Inflammatory macrophage treated with lipopolysaccharide for 4 hours (primary cell): ENCODE data around the gene ERC2.

Experiments
- DNase-seq: peaks from one replicate; pipeline ENCODE4 v3.0.0-alpha.2; 2020

ERC2 gene

GRCh38 chr3:55692295-55692956 lies 775.8 kb downstream of the ERC2 start:
- DNase-seq = no peak

GRCh38 chr3:55691141-55691540 lies 777.1 kb downstream of the ERC2 start:
- DNase-seq = no peak

DNA sequence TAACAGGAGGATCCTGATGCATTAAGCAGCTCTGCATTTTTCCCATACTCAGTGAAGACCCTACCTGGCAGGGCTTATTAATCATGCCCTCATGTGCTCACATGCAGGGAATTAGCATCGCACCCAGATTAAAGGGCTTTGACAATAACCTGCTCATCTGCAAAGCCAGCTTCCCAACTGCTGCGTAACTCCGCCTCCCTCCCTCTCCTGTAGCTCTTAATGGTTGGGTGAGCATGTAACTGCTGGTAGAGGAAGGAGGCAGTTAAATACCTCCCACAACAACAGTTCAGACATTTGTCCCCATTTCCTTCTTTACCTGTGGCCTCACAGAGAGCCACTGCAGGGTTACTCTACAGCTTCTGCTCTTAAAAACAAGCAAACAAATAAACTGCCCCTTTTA lies 777.5 kb downstream of the ERC2 start:
- no peak for DNase-seq

GRCh38 chr3:55690177-55690576 lies 778.1 kb downstream of the ERC2 start:
- no peak for DNase-seq

- DNase-seq = no peak
Observed at GRCh38 chr3:55688154-55688553, 780.1 kb downstream of the ERC2 start.

DNA sequence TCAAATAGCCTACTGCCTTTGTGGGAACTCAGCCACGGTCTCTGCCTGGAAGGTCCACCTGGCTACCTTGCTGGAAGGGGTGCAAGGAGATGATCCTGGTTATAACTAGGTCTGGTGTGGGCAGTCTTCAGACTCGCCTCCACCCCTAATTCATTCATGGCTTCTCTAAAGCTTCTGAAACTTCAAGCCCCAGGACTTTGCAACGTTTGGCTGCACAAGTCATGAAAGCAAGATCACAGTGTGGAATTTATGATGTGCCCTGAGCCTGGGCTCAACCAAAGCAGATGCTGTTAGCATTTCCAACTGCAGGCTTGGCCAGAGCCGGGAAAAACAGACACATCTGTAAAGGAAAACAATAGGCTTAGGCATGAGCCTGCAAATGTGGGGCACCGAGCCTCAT lies 780.7 kb downstream of the ERC2 start:
- DNase-seq = no peak

GRCh38 chr3:55686426-55687254 lies 781.6 kb downstream of the ERC2 start:
- DNase-seq = no peak

- DNase-seq = no peak
Observed at GRCh38 chr3:55683666-55684270, 784.5 kb downstream of the ERC2 start.

DNA sequence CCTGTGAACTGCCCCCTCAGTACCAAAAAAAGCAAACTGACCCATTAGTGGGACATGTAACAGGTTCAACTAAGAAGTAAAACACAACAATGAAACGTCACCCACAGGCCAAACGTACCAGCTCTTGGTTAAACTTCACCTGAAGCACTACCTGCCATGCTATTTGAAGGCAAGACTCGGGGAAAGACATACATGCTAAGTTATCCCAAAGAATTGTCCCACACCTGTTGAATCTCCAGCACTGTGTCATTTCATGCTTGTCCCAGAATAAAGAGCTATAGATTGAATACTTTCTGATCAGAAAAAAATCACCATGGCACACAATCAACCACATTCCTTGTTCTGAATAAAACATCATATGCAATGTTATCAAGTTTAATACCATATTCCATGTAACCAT lies 785.8 kb downstream of the ERC2 start:
- DNase-seq = no peak

- no peak for DNase-seq
Observed at GRCh38 chr3:55678546-55679216, 789.6 kb downstream of the ERC2 start.

DNA sequence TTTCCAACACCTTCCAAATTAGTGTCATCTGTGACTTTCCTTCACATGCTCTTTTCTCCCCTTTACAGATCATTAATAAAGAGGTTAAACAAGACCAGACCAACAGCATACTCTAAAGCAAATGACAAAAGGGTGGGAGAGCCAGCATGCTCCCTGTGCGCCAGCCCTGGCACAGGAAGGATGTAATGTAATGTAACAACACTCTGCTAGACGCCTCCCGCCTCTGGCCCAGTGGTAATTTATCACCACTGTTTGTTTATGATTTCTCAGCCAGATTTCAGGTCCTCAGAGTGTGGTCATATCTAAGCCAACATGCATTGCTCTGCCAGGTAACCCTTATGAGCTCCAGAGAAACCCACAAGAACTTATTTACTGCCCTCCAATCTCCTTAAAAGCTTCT lies 791.6 kb downstream of the ERC2 start:
- DNase-seq = no peak

- DNase-seq = no peak
Observed at GRCh38 chr3:55675478-55675877, 792.8 kb downstream of the ERC2 start.

DNA sequence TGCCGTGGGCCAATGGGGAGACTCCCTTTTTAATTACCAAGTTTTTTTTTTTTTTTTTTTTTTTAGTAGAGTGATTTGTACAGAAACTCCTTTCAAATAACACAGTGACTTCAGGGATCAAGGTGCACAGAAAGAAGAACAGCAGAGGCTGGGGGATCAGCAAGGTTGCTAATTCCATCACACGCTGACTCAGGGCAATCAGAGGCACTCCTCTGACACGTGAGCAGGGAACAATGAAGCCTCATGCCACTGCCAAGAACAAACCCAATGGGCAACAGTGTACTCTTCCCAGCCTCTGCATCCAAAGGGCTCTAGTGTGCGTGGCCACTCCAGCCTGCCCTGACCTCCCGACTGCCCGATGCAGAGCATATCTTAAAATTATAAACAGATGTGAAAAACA lies 794.5 kb downstream of the ERC2 start:
- no peak for DNase-seq

DNA sequence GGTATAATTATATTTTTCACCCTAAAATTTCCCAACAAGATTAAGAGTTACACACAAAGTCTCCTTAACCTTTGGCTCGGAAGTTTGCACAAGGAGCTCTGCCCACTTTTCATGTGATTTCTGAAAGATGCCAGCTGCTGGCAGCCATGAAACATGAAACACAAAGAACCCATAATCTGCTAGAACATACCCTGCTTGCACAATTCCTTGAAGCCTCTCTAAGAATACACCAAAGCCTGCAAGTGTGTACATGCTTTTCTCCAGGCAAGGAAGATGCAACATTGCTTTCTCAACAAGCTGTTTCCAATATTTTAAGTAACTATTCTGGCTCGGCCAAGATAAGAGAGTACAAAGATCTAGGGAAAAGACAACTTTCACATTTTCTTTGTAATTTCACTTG lies 799.1 kb downstream of the ERC2 start:
- no peak for DNase-seq

- no peak for DNase-seq
Observed at GRCh38 chr3:55668359-55668758, 799.9 kb downstream of the ERC2 start.

- no peak for DNase-seq
Observed at GRCh38 chr3:55664387-55664786, 803.9 kb downstream of the ERC2 start.

- no peak for DNase-seq
Observed at GRCh38 chr3:55662683-55663082, 805.6 kb downstream of the ERC2 start.

GRCh38 chr3:55661571-55661970 lies 806.7 kb downstream of the ERC2 start:
- DNase-seq = peak; percentile 23

- DNase-seq = no peak
Observed at GRCh38 chr3:55661141-55661540, 807.1 kb downstream of the ERC2 start.

DNA sequence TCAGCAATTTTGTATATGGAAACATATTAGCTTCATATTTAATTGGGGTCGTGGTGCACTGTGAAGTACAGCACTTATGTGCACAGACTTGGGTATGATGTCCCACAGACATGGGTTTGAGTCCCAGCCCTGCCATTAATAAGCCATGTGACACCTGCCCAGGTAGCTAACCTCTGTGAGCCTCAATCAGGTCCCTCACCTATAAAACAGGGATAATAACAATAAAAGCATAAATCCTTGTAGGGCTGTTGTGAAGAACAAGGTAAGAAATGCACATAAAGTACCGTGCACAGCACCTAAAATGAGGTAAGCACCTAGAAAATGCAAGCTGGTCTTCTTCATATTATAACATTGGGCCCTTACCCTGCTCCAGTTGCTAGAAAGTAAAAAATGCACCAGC lies 807.6 kb downstream of the ERC2 start:
- no peak for DNase-seq

GRCh38 chr3:55659701-55660100 lies 808.6 kb downstream of the ERC2 start:
- DNase-seq = no peak

GRCh38 chr3:55658690-55659562 lies 809.3 kb downstream of the ERC2 start:
- DNase-seq = no peak

DNA sequence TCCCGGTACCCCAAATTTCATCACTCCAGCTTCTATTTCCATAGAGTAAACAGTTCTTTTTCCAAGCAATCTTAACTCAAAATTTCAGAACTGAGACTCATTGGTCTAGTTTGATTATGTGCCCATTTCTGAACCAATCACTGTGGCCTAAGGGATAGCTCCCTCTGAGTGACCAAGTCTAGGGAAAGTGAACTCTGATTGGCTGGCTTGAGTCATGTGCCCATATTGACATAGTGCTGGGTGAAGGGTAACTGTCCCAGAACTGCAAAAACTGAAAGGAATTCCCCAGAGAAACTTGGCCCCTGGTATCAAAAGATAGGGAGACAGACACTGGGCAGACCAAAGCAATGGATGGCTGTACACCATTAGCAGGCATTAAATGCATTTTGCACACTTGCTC lies 810.0 kb downstream of the ERC2 start:
- DNase-seq = no peak
